GM21825 (cell line): ENCODE measurements around the gene DLEU7.

ENCODE experiments used
- ATAC-seq: cut with Tn5 transposase; IDR thresholded peaks from one replicate; pipeline ENCODE4 v1.9.1; 2021; ENCODE audit warnings: mild to moderate bottlenecking, moderate library complexity; ENCODE audit not compliant: unreplicated experiment

Gene DLEU7

DNA sequence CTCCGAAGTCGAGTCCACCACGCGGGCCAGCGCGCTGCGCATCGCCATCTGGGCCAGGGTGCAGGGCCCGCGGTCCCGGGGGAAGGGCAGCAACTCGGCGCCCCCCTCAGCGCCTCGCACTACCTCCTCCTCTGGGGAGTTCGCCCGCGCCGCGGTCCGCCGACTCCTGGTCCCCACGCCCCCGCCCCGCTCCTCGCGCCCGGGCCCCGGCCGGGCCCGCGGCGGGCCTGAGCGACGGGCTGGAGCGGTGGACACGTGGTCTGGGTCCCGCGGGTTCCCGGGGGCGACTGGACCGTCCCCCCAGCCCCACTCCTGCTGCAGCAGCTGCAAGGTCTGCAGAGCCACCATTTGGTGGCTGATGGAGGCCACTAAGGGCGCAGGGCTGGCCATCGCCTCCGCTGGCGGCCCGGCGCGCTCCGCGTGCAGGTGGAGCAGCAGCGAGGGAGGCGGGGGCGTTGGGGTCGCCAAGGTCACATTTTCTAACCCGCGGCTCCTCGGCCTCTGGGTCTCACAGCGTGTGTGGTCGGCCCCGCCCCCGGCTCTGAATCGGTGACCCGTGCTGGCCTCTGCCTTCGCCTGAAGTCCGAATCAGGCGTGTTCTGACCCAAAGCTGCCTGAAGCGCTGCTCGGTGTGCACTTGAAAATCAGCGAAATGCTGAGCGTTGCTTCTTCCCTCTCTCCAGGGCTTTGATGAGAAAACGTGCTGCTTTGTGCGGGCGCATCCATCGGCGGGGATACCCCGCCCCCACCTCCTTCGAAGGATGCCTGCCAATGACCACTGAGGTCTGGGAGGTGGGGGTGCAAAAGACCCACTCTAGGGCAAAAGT is at the start of gene DLEU7:
Gene DLEU7, minus strand, starts transcription at position 436 of the 827 bp plus-strand sequence. Its CDS starts 46 bp downstream, at position 390.
- ATAC-seq: no peak

DNA sequence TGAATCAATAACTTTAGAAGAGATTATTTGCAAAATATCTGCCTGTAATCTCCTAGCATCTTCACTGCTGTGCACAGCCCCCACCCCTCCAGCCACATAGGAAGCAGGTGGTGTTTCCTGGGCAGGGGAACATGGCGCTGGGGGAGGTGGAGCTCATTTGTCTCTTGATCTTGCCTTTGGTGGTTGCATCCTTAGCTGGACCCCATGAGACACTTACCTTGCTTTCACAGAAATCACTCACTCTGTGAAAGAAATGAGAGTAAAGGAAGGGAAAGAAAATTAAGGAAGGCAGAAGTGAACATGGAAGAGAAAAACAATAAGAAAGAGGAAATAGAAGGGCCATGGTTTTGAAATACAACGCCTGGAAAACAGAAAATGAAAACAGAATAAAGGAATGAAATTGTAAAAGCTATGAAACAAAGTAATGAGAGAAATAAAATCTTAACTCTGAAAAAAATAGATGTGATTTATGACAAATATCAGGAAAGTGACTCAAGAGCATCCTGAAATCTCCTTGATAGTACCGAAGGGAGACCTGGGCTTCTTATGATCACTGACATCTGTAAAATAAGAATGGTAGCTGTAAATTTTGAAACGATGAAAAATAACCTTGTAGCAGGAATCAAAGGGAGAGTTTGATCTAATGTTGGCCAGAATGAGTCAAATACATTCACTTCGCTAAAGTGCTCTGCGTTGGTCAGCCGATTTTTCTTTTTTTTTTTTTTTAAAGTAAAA is 48.9 kb upstream of the DLEU7 start:
- ATAC-seq: peak; percentile 41

DNA sequence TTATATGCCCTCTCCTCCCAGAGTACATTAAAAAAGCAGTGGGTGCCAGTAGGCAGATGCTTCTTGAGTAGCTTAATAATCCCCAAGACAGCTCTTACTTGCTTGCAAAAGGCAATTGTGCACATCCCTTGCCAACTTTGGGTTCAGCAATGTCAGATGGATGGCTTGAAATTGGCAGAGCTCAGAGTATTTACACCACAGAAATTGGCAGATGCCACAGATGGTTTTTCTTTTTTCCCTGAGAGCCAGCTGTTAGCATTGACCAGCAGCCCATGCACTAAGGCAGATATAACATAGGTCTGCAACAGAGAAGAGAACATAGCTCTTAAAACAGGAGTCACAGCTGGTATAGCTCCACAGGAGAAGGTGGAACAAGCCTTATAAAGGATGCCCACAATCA is 47.7 kb upstream of the DLEU7 start:
- ATAC-seq: no peak

DNA sequence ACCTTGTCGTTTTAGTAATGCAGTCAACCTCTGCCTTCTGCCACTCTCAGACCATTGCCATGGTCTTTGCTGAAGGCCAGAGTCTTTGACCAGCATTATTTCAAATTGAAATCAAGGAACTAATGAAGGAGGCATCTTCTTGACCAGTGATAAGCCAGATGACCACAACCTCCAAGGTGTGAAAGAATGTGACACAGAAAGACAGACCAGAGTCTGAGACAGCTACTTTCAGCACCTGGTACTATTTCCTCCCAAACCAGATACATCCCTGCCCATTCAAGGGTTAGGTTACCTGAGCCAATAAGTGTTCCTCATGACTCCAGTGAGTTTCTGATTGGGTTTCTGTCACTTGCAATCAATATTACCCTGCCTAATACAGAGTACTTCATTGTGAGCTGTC is 45.8 kb upstream of the DLEU7 start:
- no peak for ATAC-seq

DNA sequence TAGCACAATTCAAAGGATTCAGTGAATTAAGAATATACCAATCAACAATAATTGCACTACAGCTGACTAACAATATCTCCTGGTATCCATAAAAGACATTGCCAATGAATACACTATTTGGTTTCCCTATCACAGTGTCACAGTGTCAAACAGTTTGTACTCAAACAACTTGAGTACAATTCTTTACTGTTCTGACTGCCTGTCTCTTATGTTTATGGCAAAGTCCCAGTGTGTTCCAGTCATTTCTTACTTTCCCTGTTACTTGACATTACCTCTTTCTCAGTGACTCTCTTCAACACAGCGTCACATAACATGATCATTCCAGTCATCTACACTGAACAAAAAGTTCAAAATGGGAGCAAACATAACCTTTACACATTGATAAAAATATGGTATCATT is 44.9 kb upstream of the DLEU7 start:
- no peak for ATAC-seq

DNA sequence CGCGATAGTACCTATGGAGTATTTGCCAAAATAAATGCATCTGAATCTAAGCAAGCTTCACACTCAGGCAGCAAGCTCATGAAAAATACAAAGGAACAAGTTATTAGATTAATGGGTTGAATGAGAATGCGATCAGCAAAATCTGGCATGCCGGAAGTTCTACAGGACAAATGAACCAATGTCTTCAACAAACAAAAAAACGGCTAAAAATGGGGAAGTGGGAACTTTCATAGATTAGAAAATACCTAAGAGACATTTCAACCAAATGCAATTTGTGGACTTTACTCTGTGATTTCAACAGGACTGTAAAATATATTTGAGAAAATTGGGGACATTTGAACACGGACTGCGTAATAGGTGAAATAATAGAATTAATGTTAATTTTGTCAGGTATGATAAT is 43.7 kb upstream of the DLEU7 start:
- no peak for ATAC-seq

DNA sequence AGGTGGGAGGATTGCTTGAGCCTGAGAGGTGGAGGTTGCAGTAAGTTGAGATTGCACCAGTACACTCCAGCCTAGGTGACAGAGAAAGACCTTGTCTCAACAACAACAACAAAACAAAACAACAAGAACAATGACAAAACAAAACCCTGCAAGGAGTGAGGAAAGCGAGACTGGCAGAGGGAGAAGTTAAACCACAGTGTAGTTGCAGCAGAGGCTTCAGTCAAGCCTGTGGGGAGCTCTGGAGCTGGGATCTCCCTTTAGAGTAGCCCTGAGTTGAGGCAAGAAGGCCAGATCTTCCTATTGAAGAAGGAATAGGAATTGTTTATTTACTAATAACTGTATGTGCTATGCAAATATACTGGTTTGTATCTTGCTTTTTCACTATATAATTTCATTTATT is 40.8 kb upstream of the DLEU7 start:
- ATAC-seq: no peak

DNA sequence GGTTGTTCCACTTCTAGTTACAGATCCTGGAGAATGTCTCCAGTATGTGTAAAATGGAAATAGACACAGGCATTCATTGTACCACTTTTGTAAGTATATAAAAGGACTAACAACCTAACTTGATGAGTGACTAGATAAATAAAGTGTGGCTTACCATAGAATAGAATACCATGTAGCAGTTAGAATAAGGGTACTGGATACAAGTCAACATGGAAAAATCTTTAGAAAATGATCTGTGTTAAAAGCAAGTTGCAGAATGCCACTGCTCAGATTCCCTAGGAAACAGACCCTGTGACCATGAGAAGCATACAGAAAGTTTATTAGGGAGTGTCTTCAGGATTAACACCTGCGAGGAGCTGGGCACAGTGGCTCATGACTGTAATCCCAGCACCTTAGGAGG is 40.2 kb upstream of the DLEU7 start:
- no peak for ATAC-seq

DNA sequence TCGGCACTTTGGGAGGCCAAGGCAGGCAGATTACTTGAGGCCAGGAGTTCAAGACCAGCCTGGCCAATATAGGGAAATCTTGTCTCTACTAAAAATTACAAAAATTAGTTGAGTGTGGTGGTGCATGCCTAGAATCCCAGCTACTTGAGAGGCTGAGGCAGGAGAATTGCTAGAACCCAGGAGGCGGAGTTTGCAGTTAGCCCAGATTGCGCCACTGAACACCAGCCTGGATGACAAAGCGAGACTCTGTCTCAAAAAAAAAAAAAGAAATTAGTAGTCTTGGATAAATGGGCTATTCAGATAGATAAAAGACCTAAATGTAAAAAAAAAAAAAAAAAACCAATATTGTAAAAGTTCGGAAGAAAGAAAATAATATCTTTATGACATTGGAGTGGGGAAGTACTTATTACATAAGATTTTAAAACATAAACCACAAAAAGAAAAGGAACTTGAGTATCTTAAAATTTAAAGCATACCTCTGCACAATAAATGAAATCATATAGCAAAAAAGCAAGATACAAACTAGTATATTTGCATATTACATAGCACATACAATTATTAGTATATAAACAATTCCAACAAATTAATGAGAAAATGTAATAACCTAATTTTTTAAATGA is 39.4 kb upstream of the DLEU7 start:
- no peak for ATAC-seq

DNA sequence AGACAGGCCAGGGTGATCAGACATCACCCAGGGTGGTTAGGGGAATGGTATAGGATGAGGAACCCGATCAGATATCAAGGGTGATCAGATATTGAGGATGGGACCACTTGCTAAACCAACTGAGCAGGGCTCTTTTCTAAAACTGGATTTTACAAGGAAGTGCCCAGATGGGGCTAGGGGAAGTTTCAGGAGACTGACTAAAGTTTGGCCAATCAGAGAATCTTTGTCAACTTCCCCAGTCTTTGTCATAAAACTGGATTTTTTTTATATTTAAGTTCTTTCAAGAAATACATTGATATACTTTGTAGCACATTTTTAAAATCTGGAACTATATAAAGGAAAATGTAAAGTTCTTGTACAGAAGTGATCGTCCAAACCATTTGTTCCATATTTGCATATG is 30.5 kb upstream of the DLEU7 start:
- no peak for ATAC-seq

DNA sequence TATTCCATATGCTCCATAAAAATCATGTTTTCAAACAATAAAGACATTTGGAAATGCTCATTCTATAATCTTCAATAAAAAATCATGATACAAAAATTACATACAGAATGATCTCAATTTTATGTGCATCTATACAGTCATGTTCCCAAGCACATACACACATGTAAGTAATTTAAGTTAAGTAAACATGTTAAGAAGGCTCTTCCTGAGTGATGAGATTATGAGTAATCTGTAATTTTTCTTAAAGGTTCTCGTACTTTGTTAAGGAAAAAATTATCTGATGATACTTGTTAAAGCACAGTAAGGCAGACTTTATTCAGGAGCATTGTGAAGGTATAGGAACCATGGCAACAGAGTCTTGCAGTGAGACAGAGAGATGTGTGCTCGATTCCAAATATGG is 30.0 kb upstream of the DLEU7 start:
- no peak for ATAC-seq

DNA sequence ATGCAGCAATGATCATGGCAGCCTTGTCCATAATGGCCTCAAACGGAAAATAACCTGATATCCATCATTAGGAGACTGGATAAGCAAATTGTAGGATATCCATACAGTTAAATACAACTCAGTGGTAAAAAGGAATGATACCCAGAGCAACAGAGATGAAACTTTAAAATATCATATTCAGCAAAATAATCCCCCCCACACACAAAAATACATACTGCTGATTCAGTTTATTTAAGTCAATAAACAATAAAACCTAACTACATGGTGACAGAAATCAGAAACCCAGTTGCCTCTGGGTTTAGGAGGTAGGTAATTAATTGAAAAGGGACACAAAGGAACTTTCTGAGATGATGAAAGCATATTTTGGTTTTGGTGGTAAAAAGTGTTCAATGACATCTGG is 27.9 kb upstream of the DLEU7 start:
- ATAC-seq: no peak

DNA sequence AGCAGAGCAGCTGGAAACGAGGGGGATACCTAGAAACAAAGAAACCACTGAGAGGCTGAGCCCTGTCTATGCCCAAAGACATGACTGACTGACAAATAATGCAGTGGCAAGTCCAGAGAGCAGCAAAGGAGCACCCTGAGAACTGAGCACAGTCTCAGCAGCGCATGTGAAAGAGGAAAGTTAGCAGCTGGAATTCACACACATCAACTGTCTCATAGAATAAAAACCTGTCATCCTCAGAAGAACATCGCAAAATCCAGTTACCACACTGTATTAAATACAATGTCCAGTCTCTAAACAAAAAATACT is 24.1 kb upstream of the DLEU7 start:
- ATAC-seq: no peak

DNA sequence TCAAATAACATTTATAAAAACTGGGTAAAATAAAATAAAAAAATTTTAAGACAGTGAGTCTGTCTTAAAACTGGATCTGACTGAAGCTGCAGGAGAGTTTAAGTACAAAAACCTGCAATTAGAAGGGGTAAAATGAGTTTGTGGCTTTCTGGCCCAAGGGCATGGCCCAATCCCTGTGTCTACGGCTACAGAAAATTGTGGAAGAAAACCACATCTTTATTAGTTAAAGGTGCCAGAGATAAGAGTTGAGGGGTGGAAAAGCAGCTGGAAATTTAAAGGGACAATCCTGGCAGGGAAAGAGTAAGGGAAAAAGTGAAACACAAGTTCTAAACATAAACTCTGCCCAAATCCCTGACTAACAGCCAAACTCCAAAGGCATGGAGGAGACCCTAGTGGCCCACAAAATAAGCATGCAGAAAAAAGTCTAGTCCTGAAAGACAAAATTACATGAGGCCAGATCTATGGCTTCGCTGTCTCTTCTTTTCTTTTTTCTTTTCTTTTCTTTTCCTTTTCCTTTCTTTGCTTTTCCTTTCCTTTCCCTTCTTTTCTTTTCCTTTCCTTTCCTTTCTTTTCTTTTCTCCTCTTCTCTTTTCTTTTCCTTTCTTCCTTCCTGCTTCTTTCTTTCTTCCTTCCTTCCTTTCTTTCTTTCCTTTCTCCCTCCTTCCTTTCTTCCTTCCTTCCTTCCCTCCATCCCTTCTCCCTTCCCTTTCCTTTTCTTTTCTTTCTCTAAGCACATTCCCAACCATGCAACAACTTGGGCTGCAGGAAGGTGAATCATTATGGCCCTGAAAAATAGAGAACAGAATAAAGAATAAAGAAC is 23.5 kb upstream of the DLEU7 start:
- ATAC-seq: no peak

DNA sequence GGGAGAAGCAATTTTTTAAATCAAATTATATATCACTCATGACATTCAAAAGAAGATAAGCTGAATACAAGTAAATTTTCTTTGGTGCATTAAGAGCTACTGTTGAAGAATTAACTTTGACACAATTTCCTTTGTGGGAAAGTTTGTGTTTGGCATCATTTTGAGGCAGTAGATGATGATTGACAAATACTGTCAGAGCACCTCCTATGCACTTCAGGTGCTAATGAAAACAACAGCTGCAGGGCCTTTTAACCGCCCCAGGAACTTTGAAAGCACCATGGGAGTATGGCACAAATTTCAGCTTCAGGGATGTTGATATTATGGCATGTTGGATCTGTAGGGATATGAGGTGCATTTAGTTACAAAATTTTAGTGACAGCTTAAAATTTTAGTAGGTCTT is 21.0 kb upstream of the DLEU7 start:
- ATAC-seq: no peak

DNA sequence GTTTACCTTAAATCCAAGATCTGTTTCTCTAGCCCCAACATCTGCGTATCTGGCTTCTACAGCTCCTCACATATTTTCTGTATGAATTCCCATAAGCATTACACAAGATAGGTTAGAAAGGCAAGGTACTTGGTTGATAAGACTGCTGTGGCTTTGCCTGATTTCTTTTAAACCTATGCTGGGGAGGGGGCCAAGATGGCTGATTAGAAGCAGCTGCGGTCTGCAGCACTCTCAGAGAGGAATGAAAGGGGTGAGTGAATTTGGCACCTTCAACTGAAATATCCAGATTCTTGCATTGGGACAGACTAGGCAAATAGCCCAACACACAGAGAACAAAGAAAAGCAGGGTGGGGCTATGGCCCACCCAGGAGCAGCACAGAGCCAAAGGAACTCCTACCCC is 12.2 kb upstream of the DLEU7 start:
- ATAC-seq: no peak

DNA sequence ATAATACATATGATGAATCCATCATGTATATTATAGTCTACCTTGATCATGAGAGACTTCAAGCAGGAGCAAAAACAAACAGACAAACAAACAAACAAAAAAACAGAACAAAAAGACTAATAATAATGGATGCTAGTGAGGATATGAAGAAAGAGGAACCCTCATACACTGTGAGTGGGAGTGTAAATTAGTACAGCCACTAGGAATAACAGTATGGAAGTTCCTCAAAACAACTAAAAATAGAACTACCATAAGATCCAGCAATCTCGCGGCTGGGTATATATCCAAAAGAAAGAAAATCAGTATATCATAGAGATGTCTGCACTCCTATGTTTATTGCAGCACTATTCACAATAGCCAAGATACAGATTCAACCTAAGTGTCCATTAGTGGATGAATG is 7.0 kb upstream of the DLEU7 start:
- no peak for ATAC-seq

DNA sequence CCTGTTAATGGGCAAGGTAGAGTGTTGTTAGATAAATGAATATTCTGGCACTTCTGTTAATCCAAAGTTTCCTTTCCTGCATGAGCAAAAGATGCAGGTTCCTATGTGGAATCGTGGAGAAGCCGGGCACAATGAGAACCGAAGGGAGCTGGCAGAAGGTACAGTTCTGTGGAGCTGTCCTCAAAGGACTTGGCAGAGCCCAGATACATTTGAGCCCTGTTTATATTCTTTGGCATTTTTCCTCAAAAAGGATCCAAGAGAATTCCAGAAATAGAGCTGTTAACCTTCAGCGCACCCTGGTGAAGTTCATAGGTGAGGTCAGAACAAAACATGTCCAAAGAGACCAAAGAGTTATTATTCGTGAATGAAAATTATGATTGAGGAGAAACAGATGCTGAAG is 4.0 kb upstream of the DLEU7 start:
- ATAC-seq: no peak

DNA sequence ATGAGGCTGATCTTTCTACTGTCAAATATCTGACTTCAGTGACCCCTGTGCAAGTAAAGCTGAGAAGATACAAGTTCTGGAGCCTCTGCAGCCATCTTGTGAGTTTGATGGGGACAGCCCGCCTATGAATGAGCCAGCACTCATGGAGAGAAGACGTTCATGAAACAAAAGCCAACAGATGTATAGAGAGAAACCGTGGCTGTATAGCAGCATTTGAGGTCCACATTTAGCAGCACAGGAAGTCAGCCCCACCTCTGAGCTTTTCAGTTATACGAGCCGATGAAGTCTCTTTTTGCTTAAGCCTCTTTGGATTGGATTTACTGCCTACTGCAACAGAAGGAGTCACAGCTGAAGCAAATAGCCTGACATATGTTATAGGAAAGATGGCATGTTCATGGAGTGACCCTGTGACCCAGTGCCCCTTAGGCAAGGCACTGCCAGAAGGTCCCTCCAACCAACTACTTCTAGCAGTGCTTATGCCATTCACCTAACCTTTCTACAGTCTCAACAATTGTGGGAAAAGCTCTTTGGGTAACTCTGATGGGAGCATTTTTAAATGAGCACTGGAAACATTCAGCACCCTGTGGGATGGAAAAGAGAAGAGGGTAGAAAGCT is 3.5 kb upstream of the DLEU7 start:
- ATAC-seq: no peak

DNA sequence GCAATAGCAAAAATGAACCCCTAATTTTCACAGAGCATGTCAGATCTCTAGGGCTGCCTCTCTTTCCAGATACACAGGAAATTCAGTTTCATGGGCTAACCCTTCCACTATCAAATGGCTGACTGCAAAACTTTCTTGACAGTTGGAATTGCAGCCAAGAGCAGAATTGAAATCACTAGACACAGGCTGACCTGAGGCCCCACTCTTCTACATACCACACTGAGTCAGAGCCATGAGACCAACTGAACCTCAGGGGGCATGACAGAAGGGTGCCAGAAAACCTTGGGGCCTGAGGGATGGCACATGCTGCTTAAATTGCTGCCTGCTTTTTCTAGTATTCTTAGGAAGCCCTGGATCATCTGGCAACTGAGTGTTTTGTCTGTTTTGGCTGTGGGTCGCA is 1.7 kb upstream of the DLEU7 start:
- ATAC-seq: no peak
